Measurements from ENCODE around the gene MYCT1.

The MYCT1 gene

GRCh38 chr6:152745509-152746171 lies 47.9 kb downstream of the MYCT1 start:
- no peak for TF ChIP-seq CTCF (IDR thresholded peaks at IDR 0.05; ENCODE audit: low read depth, low read length)

GRCh38 chr6:152746172-152746553 lies 48.5 kb downstream of the MYCT1 start:
- TF ChIP-seq CTCF (IDR thresholded peaks at IDR 0.05; ENCODE audit: low read depth, low read length): no peak
- no peak overlapping the region for H3K4me3 ChIP-seq (ENCODE audit: low read depth, low read length)

More at GRCh38 chr6:152745509-152746171, 47.9 kb downstream of the MYCT1 start:
- no peak overlapping the region for H3K4me3 ChIP-seq (ENCODE audit: low read depth, low read length)

- TF ChIP-seq CTCF (IDR thresholded peaks at IDR 0.05; ENCODE audit: low read depth, low read length): no peak
Measured at GRCh38 chr6:152748843-152749242, 51.1 kb downstream of the MYCT1 start.

GRCh38 chr6:152749336-152749735 lies 51.6 kb downstream of the MYCT1 start:
- H3K4me3 ChIP-seq (ENCODE audit: low read depth, low read length): no peak overlapping the region
- no peak for TF ChIP-seq CTCF (IDR thresholded peaks at IDR 0.05; ENCODE audit: low read depth, low read length)

More at GRCh38 chr6:152748843-152749242, 51.1 kb downstream of the MYCT1 start:
- no peak overlapping the region for H3K4me3 ChIP-seq (ENCODE audit: low read depth, low read length)

- no peak within 1 kb of the TSS for H3K4me3 ChIP-seq (ENCODE audit: low read depth, low read length)
- no peak for TF ChIP-seq CTCF (IDR thresholded peaks at IDR 0.05; ENCODE audit: low read depth, low read length)
Measured at GRCh38 chr6:152750694-152751093, 53.0 kb downstream of the MYCT1 start, which contains the start of gene VIP. Gene VIP, plus strand, starts transcription at chr6:152750797. Its CDS starts 1,381 bp downstream, at chr6:152752178.

- H3K4me3 ChIP-seq (ENCODE audit: low read depth, low read length): no peak overlapping the region
- TF ChIP-seq CTCF (IDR thresholded peaks at IDR 0.05; ENCODE audit: low read depth, low read length): no peak
Measured at GRCh38 chr6:152765331-152765730, 67.6 kb downstream of the MYCT1 start.

- TF ChIP-seq CTCF (IDR thresholded peaks at IDR 0.05; ENCODE audit: low read depth, low read length): no peak
- no peak overlapping the region for H3K4me3 ChIP-seq (ENCODE audit: low read depth, low read length)
Measured at GRCh38 chr6:152769159-152769558, 71.5 kb downstream of the MYCT1 start.
